SU-DHL-6 (cell line): Measurements from ENCODE around the gene CDK6.

Experiments used
- H2AFZ ChIP-seq: fragments of 200-600 bp; sonication (generic); 2 replicates; pipeline ENCODE4 v1.6.1; 2014; ENCODE audit warnings: low read depth, mild to moderate bottlenecking, moderate library complexity, mixed read lengths, antibody characterized with exemption, low read length; ENCODE audit not compliant: severe bottlenecking
- H3F3A ChIP-seq: fragments of 200-600 bp; shearing (Covaris generic); 2 replicates; pipeline ENCODE4 v1.6.0; 2016; ENCODE audit warnings: antibody characterized with exemption, mild to moderate bottlenecking; ENCODE audit not compliant: insufficient read depth
- H3K27ac ChIP-seq: fragments of 200-600 bp; sonication (generic); 2 replicates; pipeline ENCODE4 v1.5.1; 2016; ENCODE audit warnings: low read depth, mild to moderate bottlenecking, low read length, moderate library complexity, mixed read lengths
- H3K27me3 ChIP-seq: fragments of 200-600 bp; sonication (generic), shearing (Covaris generic); 2 replicates; pipeline ENCODE4 v1.6.0; 2014; ENCODE audit warnings: mild to moderate bottlenecking, low read length
- H3K36me3 ChIP-seq: fragments of 200-600 bp; sonication (generic); 2 replicates; pipeline ENCODE4 v1.6.1; 2014; ENCODE audit warnings: mild to moderate bottlenecking, low read length, mixed read lengths
- H3K4me2 ChIP-seq: fragments of 300-600, 200-600 bp; shearing (Covaris generic), sonication (generic); 2 replicates; pipeline ENCODE4 v1.6.0; 2014; ENCODE audit warnings: low read length, low read depth, mild to moderate bottlenecking; ENCODE audit not compliant: poor library complexity, severe bottlenecking
- H3K4me3 ChIP-seq: fragments of 200-600 bp; sonication (generic); 2 replicates; pipeline ENCODE4 v1.5.1; 2014; ENCODE audit warnings: antibody characterized with exemption, low read length, mild to moderate bottlenecking, mixed read lengths; ENCODE audit not compliant: insufficient read depth, poor library complexity, severe bottlenecking
- H3K79me2 ChIP-seq: fragments of 200-600 bp; sonication (generic); 2 replicates; pipeline ENCODE4 v1.6.1; 2014; ENCODE audit warnings: mild to moderate bottlenecking, low read length, moderate library complexity; ENCODE audit not compliant: insufficient read depth
- H3K9ac ChIP-seq: fragments of 200-600 bp; sonication (generic); 2 replicates; pipeline ENCODE4 v1.7.0; 2014; ENCODE audit warnings: mild to moderate bottlenecking, low read length
- H3K9me2 ChIP-seq: fragments of 200-600 bp; sonication (generic); replicated peaks from 2 replicates; pipeline ENCODE4 v1.6.1; 2014; ENCODE audit warnings: low read length; ENCODE audit not compliant: insufficient read depth
- H3K9me3 ChIP-seq: fragments of 200-600 bp; sonication (generic); 2 replicates; pipeline ENCODE4 v1.6.1; 2014; ENCODE audit warnings: low read length, mixed read lengths; ENCODE audit not compliant: insufficient read depth
- H4K20me1 ChIP-seq: fragments of 200-600 bp; sonication (generic); 2 replicates; pipeline ENCODE4 v1.6.1; 2014; ENCODE audit warnings: low read depth, mild to moderate bottlenecking, antibody characterized with exemption, low read length, moderate library complexity, mixed read lengths
- EZH2phosphoT487 ChIP-seq: fragments of 200-600 bp; sonication (generic), shearing (Covaris generic); conservative IDR thresholded peaks from 2 replicates; pipeline ENCODE4 v1.6.1; 2018; ENCODE audit warnings: mild to moderate bottlenecking, antibody characterized with exemption, low read length, moderate library complexity, mixed read lengths
- TF ChIP-seq, protein P1 (sequence below): fragments of 200-600 bp; sonication (generic); IDR thresholded peaks from one replicate; pipeline ENCODE4 v1.5.1; 2017; ENCODE audit warnings: antibody characterized with exemption, mild to moderate bottlenecking, low read length, moderate library complexity; ENCODE audit not compliant: insufficient read depth, poor library complexity, severe bottlenecking

The CDK6 gene

DNA sequence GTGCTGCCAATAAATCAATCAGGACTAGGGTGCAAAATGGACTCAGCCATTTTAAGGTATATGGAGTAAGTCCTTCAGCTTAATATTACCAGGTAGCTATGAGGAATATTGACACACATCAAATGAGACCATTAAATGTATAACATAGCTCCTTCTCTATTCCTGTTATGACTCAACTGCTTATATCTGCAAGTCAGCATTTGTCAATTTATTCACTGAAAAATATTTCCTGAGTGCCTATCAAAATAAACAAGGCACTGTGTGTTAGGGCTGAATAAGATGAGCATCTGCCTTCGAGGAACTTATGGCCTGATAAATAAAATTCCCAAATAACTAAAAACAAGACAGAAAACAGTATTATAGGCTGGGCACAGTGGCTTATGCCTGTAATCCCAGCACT is 113.8 kb downstream of the CDK6 start:
- no peak for TF ChIP-seq EZH2phosphoT487
- TF ChIP-seq, protein P1, sequence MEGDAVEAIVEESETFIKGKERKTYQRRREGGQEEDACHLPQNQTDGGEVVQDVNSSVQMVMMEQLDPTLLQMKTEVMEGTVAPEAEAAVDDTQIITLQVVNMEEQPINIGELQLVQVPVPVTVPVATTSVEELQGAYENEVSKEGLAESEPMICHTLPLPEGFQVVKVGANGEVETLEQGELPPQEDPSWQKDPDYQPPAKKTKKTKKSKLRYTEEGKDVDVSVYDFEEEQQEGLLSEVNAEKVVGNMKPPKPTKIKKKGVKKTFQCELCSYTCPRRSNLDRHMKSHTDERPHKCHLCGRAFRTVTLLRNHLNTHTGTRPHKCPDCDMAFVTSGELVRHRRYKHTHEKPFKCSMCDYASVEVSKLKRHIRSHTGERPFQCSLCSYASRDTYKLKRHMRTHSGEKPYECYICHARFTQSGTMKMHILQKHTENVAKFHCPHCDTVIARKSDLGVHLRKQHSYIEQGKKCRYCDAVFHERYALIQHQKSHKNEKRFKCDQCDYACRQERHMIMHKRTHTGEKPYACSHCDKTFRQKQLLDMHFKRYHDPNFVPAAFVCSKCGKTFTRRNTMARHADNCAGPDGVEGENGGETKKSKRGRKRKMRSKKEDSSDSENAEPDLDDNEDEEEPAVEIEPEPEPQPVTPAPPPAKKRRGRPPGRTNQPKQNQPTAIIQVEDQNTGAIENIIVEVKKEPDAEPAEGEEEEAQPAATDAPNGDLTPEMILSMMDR, result no peak
- Histone ChIP-seq H3K9me2 (no peaks in the 10 kb centered on the region), H3K9me3 (no peaks in the 10 kb centered on the region), H2AFZ (no peak overlapping the region), H3F3A (no peaks in the 10 kb centered on the region), H3K27me3 (no peaks in the 10 kb centered on the region), H3K79me2 (no peaks in the 10 kb centered on the region), H3K4me3 (no peak overlapping the region), H3K36me3 (no peaks in the 10 kb centered on the region), H3K9ac (no peak overlapping the region), H4K20me1 (no peaks in the 10 kb centered on the region), H3K27ac (no peak overlapping the region), H3K4me2 (no peak overlapping the region)

DNA sequence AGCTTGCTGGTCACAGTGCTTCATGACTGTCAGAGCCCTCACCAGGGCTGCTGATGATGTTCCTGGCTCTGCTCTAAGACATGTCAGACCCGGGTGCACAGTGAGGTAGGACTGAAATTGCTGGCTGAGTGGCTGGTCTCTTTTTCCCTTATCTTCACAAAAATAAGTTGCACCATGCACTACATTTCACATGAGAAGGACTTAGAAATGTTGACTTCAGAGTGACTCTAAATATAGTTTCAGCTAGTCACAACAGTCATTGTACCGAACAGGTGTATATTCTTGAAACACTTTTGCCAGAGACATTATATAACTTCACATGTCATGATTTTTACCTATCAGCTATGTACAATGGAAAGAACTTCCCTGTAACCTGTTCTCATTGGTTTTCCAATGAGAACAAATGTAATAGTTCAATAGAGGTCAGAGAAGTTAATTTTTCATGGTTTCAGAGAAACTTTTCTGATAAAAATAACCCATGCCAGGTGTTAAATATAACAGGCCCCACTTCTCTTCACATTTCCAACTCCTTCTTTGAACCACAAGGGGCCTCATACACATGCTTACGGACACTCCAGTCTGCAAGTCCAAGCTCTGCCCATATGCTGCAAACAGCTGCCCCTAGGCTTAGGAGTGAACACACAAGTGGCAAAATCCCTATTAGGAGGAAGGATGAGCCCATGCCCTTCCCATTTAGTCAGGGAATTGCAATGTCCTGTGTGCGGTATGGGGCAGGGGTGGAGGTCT is 115.6 kb downstream of the CDK6 start:
- Histone ChIP-seq H3K9ac (no peak overlapping the region), H4K20me1 (no peaks in the 10 kb centered on the region), H3K4me3 (no peak overlapping the region), H2AFZ (no peak overlapping the region), H3K4me2 (no peak overlapping the region), H3K27ac (no peak overlapping the region), H3K79me2 (no peaks in the 10 kb centered on the region), H3K36me3 (no peaks in the 10 kb centered on the region), H3K9me3 (no peaks in the 10 kb centered on the region), H3F3A (no peaks in the 10 kb centered on the region), H3K9me2 (no peaks in the 10 kb centered on the region), H3K27me3 (no peaks in the 10 kb centered on the region)
- no peak for TF ChIP-seq EZH2phosphoT487
- TF ChIP-seq, protein P1, result no peak

DNA sequence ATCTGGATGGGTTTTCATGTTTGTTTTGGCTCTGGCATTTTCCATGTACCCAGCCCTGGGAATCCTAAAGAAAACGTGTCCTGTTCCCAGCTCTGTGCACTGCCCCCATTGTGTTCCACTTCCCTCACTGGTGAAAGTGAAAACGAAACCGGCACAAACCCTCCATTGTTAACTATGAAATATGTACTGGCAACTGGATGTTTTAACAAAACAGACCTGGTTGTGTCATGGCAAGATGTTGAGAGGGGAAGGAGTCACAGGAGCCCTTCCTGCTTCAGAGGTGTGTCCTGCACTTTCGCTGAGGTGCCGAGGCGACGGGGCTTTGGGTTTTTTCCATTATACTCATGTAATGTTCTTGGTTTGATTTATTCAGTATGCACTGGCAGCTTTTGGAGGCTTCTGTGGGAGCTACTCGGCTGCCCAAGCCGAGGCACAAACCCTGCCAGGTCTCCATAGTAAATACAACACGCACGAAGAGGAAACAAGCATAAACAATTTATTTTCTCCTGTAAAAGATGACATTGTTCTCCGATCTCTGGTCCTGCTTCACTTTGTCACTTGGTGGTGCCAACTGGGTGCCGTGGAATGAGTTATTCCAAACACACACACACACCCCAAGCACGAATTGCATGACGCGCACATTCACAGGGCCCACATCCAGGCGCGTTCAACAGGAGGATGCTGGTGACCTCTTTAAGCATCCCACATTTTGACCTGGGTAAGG is 118.2 kb downstream of the CDK6 start:
- no peaks in the 10 kb centered on the region for H3K27me3 ChIP-seq
- no peaks in the 10 kb centered on the region for H3K9me2 ChIP-seq
- no peaks in the 10 kb centered on the region for H3K9me3 ChIP-seq
- H3F3A ChIP-seq, result no peaks in the 10 kb centered on the region
- no peak overlapping the region for H2AFZ ChIP-seq
- H3K27ac ChIP-seq, result no peak overlapping the region
- no peak overlapping the region for H3K4me2 ChIP-seq
- no peaks in the 10 kb centered on the region for H4K20me1 ChIP-seq
- no peak overlapping the region for H3K9ac ChIP-seq
- no peaks in the 10 kb centered on the region for H3K79me2 ChIP-seq
- no peak for TF ChIP-seq EZH2phosphoT487
- TF ChIP-seq, protein P1, result no peak
- no peak overlapping the region for H3K4me3 ChIP-seq
- H3K36me3 ChIP-seq, result peaks cover 2% of the 10 kb centered on the region; the same call in 1 of the 2 replicates
